ENCODE data around the gene NCOA5. TPM values are rescaled to one million over a fixed set of nuclear protein-coding genes. Genes with fewer than 3 reads are reported as not detected.

Gene NCOA5
- total and polyA plus RNA-seq, 4 donors = 3.2 to 10.4 (median 8.7) TPM

- Histone ChIP-seq H3K9me3 (ENCODE audit: control insufficient read depth in 4 of 4, low read length in 3 of 4) (no peaks in the 10 kb centered on the region), H3K36me3 (ENCODE audit: control insufficient read depth in 4 of 4, insufficient read depth in 3 of 4, low read depth in 1 of 4, low read length in 3 of 4) (no peaks in the 10 kb centered on the region), H3K4me1 (ENCODE audit: control insufficient read depth in 4 of 4, insufficient read depth in 4 of 4, low read length in 3 of 4) (peaks cover 0 to 7% (median 3%) of the 10 kb centered on the region in 4 donors), H3K9ac (ENCODE audit: low read depth in 1 of 2, low read length in 2 of 2) (no peak overlapping the region), H3K27me3 (ENCODE audit: control insufficient read depth in 4 of 4, insufficient read depth in 4 of 4, low read length in 3 of 4) (peaks cover 0 to 15% (median 6%) of the 10 kb centered on the region in 4 donors), H3K4me3 (ENCODE audit: low read depth in 1 of 3, low read length in 3 of 3) (no peak overlapping the region), H3K27ac (ENCODE audit: low read depth in 1 of 2, low read length in 2 of 2) (no peak overlapping the region)
- no peak for DNase-seq (ENCODE audit: low spot score)
- WGBS = 91% methylated on average over 8 of the region's 8 CpGs
- TF ChIP-seq TAF1 (conservative IDR thresholded peaks at IDR 0.05) (no peak), RXRA (IDR thresholded peaks at IDR 0.05) (no peak), RAD21 (IDR thresholded peaks at IDR 0.05) (no peak), ZBTB33 (IDR thresholded peaks at IDR 0.05) (no peak), EGR1 (IDR thresholded peaks at IDR 0.05; ENCODE audit: low read depth in 2 of 2) (no peak), ATF3 (IDR thresholded peaks at IDR 0.05) (no peak), HNF4G (IDR thresholded peaks at IDR 0.05) (no peak), FOXA1 (IDR thresholded peaks at IDR 0.05) (no peak), NR2F2 (IDR thresholded peaks at IDR 0.05) (no peak), YY1 (IDR thresholded peaks at IDR 0.05) (no peak), MAX (IDR thresholded peaks at IDR 0.05) (no peak), GABPA (IDR thresholded peaks at IDR 0.05 in 1 of 2, conservative IDR thresholded peaks at IDR 0.05 in 1 of 2) (no peak), SP1 (IDR thresholded peaks at IDR 0.05) (no peak), FOXA2 (IDR thresholded peaks at IDR 0.05) (no peak), JUND (IDR thresholded peaks at IDR 0.05) (no peak), HNF4A (conservative IDR thresholded peaks at IDR 0.05) (no peak), CTCF (IDR thresholded peaks at IDR 0.05; ENCODE audit: low read depth, low read length, missing input control) (no peak), REST (IDR thresholded peaks at IDR 0.05) (no peak)
Measured at GRCh38 chr20:46036370-46036769, 53.4 kb downstream of the NCOA5 start.
